Stimulated activated CD4-positive, alpha-beta T cell treated with anti-CD3 and anti-CD28 coated beads, Interleukin-12 subunit alpha, Interleukin-12 subunit beta, amount 100 ng/mL, for 48 hours (primary cell): ENCODE results near the gene LRIF1.

Source experiments
- DNase-seq, 3 donors: peaks; one replicate each; pipeline ENCODE4 v3.0.0-alpha.2; 2020; ENCODE audit warnings: low read depth in 2 of 3, low spot score in 1 of 3

The LRIF1 gene

DNA sequence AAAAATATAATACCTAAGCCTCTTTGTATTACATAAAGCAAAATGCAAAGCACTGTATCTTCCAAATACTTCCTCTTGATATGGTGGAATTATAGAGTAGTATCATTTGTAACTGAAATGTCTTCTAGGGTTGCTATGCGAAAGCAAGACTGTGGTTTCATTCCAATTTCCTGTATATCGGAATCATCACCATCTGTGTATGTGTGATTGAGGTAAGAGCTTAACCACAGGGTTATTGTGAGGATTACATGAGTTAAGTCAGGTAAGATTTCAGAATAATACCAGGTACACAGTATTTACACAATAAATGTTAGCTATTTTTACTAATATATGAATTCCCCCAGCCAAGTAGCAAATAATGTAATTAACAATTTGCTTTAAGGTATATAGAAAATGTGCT, 66.0 kb downstream of the LRIF1 start:
- DNase-seq = no peak
